Mucosa of rectum (tissue), 2 donors: ENCODE data around the gene CELSR2.
A peak's percentile ranks its signal among the peaks of the same experiment; 100 is the strongest.
"Not testable (repeated sequence)": the region's sequence is repeated elsewhere in the genome, so short reads cannot be mapped to it uniquely, and the experiment has no call there.

Source experiments
- H3K27ac ChIP-seq, 2 donors: one replicate each; pipeline ENCODE4 v1.7.0; 2013; ENCODE audit warnings: inconsistent platforms in 2 of 2, low read depth in 2 of 2, low read length in 2 of 2
- H3K27me3 ChIP-seq, 2 donors: one replicate each; pipeline ENCODE4 v1.7.0; 2013; ENCODE audit warnings: low read length in 2 of 2; ENCODE audit not compliant: control insufficient read depth in 2 of 2, insufficient read depth in 2 of 2
- H3K36me3 ChIP-seq, 2 donors: one replicate each; pipeline ENCODE4 v1.7.0; 2013; ENCODE audit warnings: low read length in 2 of 2; ENCODE audit not compliant: control insufficient read depth in 2 of 2, insufficient read depth in 2 of 2
- H3K4me1 ChIP-seq, 2 donors: one replicate each; pipeline ENCODE4 v1.7.0; 2013; ENCODE audit warnings: low read length in 2 of 2, mild to moderate bottlenecking in 1 of 2; ENCODE audit not compliant: control insufficient read depth in 2 of 2, insufficient read depth in 2 of 2
- H3K4me3 ChIP-seq, 2 donors: one replicate each; pipeline ENCODE4 v1.7.0; 2013; ENCODE audit warnings: low read length in 2 of 2
- H3K9ac ChIP-seq, 2 donors: one replicate each; pipeline ENCODE4 v1.7.0; 2013; ENCODE audit warnings: low read length in 2 of 2, low read depth in 1 of 2, mild to moderate bottlenecking in 1 of 2
- H3K9me3 ChIP-seq, 2 donors: one replicate each; pipeline ENCODE4 v1.7.0; 2013; ENCODE audit warnings: low read length in 2 of 2; ENCODE audit not compliant: control insufficient read depth in 2 of 2
- donor health status: healthy.
- donor health status: Normal muscosa, but diverticular disease.

CELSR2 gene

DNA sequence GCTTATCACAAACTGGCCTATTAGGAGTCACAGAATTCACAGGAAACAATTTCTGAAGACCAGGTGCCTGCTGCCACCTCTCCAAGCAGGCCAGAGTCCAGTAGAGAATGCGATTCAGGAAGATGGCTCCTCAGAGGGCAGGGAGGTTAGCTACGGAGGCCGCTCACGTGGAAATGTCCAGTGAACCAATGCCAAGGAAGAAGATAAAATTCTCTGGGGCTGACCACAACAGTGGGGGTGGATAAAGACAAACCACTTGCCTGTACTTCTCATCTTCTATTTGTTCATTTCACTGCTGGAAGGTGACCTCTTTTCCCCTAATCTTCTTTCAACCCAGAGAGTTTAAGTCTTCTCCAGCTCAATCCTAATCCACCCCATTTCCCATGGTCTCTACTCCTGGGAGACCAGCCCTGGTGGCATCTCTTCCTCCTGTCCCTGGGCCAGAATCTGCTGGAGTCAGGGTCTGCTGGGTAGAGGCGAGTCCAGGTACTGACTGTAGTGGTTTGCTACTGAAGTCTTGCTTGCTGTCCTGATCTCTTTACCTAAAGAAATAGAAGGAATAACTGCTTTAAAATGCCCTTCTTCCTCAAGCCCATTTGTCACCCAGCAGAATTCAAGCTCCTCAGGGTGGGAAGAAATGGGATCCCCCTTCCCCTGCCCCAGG is 30.4 kb downstream of the CELSR2 start:
- Histone ChIP-seq H3K9ac (no peak overlapping the region), H3K27me3 (no peaks in the 10 kb centered on the region), H3K4me1 (peaks cover 30 to 36% of the 10 kb centered on the region in 2 donors), H3K36me3 (no peaks in the 10 kb centered on the region), H3K27ac (no peak overlapping the region), H3K4me3 (no peak overlapping the region), H3K9me3 (no peaks in the 10 kb centered on the region)

GRCh38 chr1:109280862-109281261 is 31.5 kb downstream of the CELSR2 start:
- Histone ChIP-seq H3K4me3 (no peak overlapping the region), H3K27ac (no peak overlapping the region), H3K4me1 (peaks cover 26 to 31% of the 10 kb centered on the region in 2 donors), H3K9ac (no peak overlapping the region), H3K9me3 (no peaks in the 10 kb centered on the region), H3K36me3 (no peaks in the 10 kb centered on the region), H3K27me3 (no peaks in the 10 kb centered on the region)

DNA sequence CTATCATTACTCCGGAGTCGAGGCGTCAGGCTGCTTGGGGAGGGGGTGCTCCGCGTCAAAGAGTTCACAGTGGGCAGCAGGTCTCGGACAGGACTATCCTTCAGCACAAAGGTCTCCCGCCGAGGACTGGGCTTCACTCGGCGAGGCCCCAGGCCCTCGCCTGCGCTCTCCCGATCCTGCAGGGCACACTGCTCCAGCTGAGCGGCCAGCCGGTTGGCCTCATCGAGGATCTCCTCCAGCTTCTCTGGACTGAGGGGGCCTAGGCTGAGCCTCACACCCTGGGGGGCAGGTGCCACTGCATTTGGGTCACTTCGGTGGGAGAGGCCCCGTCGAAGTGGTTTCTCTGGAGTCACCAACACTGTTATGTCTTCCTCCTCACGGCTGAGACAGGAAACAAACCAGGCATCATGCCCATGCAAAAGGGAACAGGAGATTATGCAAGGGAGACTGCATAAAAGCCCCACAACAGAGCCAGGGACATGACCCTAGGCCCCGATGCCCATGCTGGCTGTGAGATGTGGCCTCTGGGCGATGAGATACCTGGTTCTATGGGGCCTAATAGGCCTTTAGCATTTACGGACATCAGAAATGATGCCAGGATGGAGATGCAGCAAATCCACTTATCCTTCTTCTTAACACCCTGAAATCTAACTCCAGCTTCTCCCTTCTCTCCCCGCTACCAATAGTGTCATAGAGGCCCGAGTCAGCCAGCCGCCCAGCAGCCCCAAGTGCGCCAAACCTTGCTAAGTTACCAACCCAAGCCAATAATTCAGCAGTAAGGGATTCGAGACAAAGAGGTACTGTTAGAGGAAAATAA is 32.5 kb downstream of the CELSR2 start:
- H3K4me3 ChIP-seq, result peak overlapping the region; percentile 85 to 90
- H3K9ac ChIP-seq, result peak overlapping the region in 1 of 2 donors; percentile 82

GRCh38 chr1:109282497-109282951 is 33.2 kb downstream of the CELSR2 start:
- peak overlapping the region in 1 of 2 donors; percentile 82 for H3K27ac ChIP-seq
- peak overlapping the region; percentile 85 to 90 for H3K4me3 ChIP-seq
- peaks cover 20 to 22% of the 10 kb centered on the region in 2 donors for H3K4me1 ChIP-seq

More for the DNA sequence above, 32.5 kb downstream of the CELSR2 start:
- Histone ChIP-seq H3K36me3 (no peaks in the 10 kb centered on the region), H3K9me3 (no peaks in the 10 kb centered on the region), H3K27me3 (no peaks in the 10 kb centered on the region), H3K27ac (no peak overlapping the region), H3K4me1 (peaks cover 26 to 28% of the 10 kb centered on the region in 2 donors)

DNA sequence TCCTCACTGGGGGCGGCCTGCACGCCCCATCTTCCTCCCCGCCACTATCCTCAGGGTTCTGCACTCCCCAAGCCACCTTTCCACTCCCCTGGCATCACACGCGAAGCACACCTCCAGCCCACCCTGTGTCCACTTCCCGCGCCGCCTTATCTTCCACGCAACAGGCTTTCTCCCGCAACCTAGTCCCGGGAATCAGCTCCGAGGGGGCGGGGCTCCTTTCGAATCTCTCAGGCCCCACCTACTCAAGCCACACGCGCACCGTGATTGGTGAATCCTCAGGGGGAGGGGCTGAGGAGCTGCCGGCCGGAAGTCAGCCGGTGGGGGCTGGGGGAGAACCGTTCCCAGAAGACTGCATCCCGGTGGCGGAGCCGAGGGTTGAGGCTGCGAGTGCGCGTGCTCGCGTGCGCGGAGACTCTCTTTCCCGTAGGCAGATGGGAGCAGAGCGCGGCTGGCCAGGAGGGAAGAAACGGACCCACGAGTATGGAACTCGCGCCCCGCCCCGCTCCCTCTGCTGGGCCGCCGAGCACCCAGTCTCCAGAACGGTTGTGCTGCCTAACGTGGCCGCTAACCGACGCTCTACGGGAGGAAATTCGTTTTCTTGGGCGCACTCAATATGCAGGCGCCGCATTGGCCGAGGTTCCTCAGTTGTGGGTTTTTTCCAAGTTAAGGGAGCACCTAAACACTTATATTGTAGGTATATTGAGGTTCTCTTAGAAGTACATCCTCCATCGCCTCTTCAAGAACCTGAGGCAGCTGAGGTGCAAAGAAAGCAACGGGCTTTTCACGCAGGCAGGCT is 33.8 kb downstream of the CELSR2 start, which contains the start of gene PSRC1:
Gene PSRC1 (minus strand): TSS at position 194 of the 796 bp plus-strand sequence.
- H3K27ac ChIP-seq, result peak within 1 kb of the TSS; percentile 82 to 86
- no peaks in the 10 kb centered on the region for H3K9me3 ChIP-seq
- no peaks in the 10 kb centered on the region for H3K36me3 ChIP-seq
- H3K27me3 ChIP-seq, result no peaks in the 10 kb centered on the region
- peak within 1 kb of the TSS; percentile 82 to 83 for H3K9ac ChIP-seq
- peaks cover 15 to 17% of the 10 kb centered on the region in 2 donors for H3K4me1 ChIP-seq
- H3K4me3 ChIP-seq, result peak within 1 kb of the TSS; percentile 85 to 90

More at GRCh38 chr1:109282497-109282951, 33.2 kb downstream of the CELSR2 start:
- H3K27me3 ChIP-seq, result no peaks in the 10 kb centered on the region
- H3K36me3 ChIP-seq, result no peaks in the 10 kb centered on the region
- H3K9ac ChIP-seq, result peak overlapping the region; percentile 52 to 82
- no peaks in the 10 kb centered on the region for H3K9me3 ChIP-seq

DNA sequence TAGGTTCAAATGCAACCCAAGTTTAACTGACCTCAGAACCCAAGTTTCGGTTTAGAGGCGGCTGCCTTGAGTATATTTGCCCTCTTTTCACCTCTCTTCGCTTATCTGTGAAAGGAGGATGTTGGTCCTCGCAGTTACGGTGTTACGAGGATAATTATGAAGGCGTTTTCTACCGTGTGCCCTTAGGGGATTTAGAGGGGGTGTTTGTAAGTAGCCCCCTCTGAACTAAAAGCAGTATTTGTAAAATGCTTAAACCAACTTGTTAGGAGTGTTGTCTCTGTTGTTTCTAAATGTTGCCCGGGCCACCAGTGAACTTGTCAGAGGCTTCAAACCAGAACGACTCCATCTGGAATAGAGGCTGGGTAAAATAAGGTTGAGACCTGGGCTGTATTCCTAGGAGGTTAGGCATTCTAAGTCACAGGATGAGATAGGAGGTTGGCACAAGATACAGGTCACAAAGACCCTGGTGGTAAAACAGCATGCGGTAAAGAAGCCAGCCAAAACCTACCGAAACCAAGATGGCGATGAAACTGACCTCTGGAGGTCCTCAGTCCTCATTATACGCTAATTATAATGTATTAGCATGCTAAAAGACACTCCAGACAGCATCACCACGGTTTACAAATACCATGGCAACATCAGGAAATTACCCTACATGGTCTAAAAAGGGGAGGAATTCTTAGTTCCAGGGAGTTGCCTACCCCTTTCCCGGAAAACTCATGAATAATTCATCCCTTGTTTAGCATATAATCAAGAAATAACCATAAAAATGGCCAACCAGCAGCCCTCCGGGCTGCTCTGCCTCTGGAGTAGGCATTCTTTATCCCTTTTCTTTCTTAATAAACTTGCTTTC is 34.6 kb downstream of the CELSR2 start:
- Histone ChIP-seq H3K9me3 (no peaks in the 10 kb centered on the region), H3K4me3 (peak overlapping the region; percentile 85 to 90), H3K36me3 (no peaks in the 10 kb centered on the region), H3K27ac (peak overlapping the region; percentile 82 to 86), H3K4me1 (peaks cover 15 to 17% of the 10 kb centered on the region in 2 donors), H3K27me3 (no peaks in the 10 kb centered on the region), H3K9ac (peak overlapping the region; percentile 82 to 83)

DNA sequence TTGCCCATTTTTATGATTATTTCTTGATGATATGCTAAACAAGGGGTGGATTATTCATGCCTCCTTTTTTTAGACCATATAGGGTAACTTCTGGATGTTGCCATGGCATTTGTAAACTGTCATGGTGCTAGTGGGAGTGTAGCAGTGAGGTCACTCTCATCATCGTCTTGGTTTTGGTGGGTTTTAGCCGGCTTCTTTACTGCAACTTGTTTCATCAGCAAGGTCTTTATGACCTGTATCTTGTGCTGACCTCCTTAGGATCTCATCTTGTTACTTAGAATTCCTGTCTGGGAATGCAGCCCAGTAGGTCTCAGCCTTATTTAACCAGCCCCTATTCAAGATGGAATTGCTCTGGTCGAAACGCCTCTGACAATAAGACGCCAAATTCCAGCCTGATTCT is 37.4 kb downstream of the CELSR2 start:
- not testable (repeated sequence) for H3K4me3 ChIP-seq, H3K27me3 ChIP-seq, H3K9ac ChIP-seq, H3K36me3 ChIP-seq, H3K9me3 ChIP-seq, H3K27ac ChIP-seq
- H3K4me1 ChIP-seq, result peaks cover 15 to 17% of the 10 kb centered on the region in 2 donors

- Histone ChIP-seq H3K4me3 (no peak overlapping the region), H3K4me1 (no peaks in the 10 kb centered on the region), H3K36me3 (no peaks in the 10 kb centered on the region), H3K9ac (no peak overlapping the region), H3K27ac (no peak overlapping the region), H3K9me3 (no peaks in the 10 kb centered on the region), H3K27me3 (no peaks in the 10 kb centered on the region)
Observed at GRCh38 chr1:109290137-109290536, 40.8 kb downstream of the CELSR2 start.

DNA sequence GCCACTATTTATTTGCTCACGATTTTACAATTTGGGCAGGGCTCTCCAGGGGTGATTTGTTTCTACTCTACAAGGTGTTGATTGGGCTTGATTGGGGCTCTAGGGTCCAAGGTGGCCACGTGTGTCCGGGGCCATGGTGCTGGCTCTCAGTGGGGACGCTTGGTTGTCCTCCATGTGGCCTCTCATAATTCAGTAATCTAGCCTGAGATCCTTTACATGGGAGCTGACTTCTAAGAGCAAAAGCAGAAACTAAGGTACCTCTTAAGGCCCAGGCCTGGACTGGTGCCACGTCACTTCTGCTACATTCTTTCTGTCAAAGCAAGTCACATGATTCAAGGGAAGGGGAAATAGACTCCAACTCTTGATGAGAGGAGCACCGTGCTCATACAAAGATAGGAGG is 41.7 kb downstream of the CELSR2 start:
- no peaks in the 10 kb centered on the region for H3K4me1 ChIP-seq
- no peak overlapping the region for H3K9ac ChIP-seq
- H3K36me3 ChIP-seq, result no peaks in the 10 kb centered on the region
- H3K4me3 ChIP-seq, result no peak overlapping the region
- no peak overlapping the region for H3K27ac ChIP-seq
- H3K27me3 ChIP-seq, result no peaks in the 10 kb centered on the region
- no peaks in the 10 kb centered on the region for H3K9me3 ChIP-seq
